ENCODE results near the gene CKAP5.

DNA sequence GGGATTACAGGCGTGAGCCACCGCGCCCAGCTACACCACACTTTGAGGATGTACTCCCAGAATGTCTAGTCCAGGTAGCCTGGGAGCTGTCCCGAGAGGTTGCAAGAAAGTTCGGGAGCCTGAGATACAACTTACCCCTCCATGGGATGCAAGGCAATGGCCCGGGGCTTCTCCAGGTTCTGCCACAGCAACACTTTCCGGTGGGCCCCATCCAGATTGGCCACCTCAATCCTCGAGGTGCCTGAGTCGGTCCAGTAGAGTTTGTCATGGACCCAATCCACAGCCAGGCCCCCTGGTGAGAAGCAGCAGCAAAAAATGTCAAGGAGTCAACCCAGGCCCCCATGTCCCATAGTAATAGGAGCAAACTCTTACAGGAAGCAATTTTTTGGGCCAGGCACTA, 46.8 kb upstream of the CKAP5 start:
- TF ChIP-seq POLR2AphosphoS5 (IDR thresholded peaks at IDR 0.05; ENCODE audit: borderline replicate concordance, low read depth, low read length), result no peak
- TF ChIP-seq FOXP2 (optimal IDR thresholded peaks at IDR 0.05; ENCODE audit: control extremely low read depth, extremely low read length, insufficient read depth), result no peak
- no peak for TF ChIP-seq EZH2 (IDR thresholded peaks at IDR 0.05)

All from SK-N-MC (cell line).